Measurements from ENCODE around the gene SUSD4.

GRCh38 chr1:223227486-223228196 is 136.3 kb downstream of the SUSD4 start:
- TF ChIP-seq, protein P1, sequence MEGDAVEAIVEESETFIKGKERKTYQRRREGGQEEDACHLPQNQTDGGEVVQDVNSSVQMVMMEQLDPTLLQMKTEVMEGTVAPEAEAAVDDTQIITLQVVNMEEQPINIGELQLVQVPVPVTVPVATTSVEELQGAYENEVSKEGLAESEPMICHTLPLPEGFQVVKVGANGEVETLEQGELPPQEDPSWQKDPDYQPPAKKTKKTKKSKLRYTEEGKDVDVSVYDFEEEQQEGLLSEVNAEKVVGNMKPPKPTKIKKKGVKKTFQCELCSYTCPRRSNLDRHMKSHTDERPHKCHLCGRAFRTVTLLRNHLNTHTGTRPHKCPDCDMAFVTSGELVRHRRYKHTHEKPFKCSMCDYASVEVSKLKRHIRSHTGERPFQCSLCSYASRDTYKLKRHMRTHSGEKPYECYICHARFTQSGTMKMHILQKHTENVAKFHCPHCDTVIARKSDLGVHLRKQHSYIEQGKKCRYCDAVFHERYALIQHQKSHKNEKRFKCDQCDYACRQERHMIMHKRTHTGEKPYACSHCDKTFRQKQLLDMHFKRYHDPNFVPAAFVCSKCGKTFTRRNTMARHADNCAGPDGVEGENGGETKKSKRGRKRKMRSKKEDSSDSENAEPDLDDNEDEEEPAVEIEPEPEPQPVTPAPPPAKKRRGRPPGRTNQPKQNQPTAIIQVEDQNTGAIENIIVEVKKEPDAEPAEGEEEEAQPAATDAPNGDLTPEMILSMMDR (IDR thresholded peaks at IDR 0.05): no peak
- no peak for TF ChIP-seq POLR2A (IDR thresholded peaks at IDR 0.05)

Data from right lobe of liver (tissue), 4 donors.